ENCODE results near the gene TMC8.

TMC8 gene

GRCh38 chr17:78125138-78125913 is 5.2 kb upstream of the TMC8 start:
- no peak for DNase-seq (ENCODE audit: extremely low spot score)
- ChIA-PET POLR2A (no interaction called here), CTCF (interaction anchor here (1.0 to 3.4 kb wide), 7 partner anchors 9 to 126 kb away, joined by 3 to 16 read pairs (median 5); no protein-coding TSS in a partner anchor)
- no peak for TF ChIP-seq CTCF (IDR thresholded peaks at IDR 0.05; ENCODE audit: control extremely low read depth, extremely low read depth, low read depth, missing control alignments)

- ChIA-PET POLR2A (interaction anchor here (0.6 to 1.0 kb wide), 3 partner anchors 45 to 592 kb away, joined by 3 read pairs; no protein-coding TSS in a partner anchor), CTCF (interaction anchor here (1.0 to 3.4 kb wide), 7 partner anchors 11 to 125 kb away, joined by 3 to 16 read pairs (median 4); no protein-coding TSS in a partner anchor)
- no peak for DNase-seq (ENCODE audit: extremely low spot score)
- TF ChIP-seq CTCF (IDR thresholded peaks at IDR 0.05; ENCODE audit: control extremely low read depth, extremely low read depth, low read depth, missing control alignments) = no peak
Observed at GRCh38 chr17:78125976-78126894, 4.3 kb upstream of the TMC8 start.

- ChIA-PET CTCF (interaction anchor here (1.0 to 3.4 kb wide), 4 partner anchors 10 to 57 kb away, joined by 3 to 16 read pairs (median 4); no protein-coding TSS in a partner anchor), POLR2A (interaction anchor here (0.6 to 1.0 kb wide), 3 partner anchors 44 to 591 kb away, joined by 3 read pairs; no protein-coding TSS in a partner anchor)
- no peak for DNase-seq (ENCODE audit: extremely low spot score)
- TF ChIP-seq CTCF (IDR thresholded peaks at IDR 0.05; ENCODE audit: control extremely low read depth, extremely low read depth, low read depth, missing control alignments) = no peak
Observed at GRCh38 chr17:78126895-78127238, 3.7 kb upstream of the TMC8 start.

- peak; percentile 70 for DNase-seq (ENCODE audit: extremely low spot score)
- CTCF ChIA-PET = interaction anchor here (0.7 to 3.4 kb wide), 6 partner anchors 9 to 56 kb away, joined by 3 to 16 read pairs (median 5); no protein-coding TSS in a partner anchor
- TF ChIP-seq CTCF (IDR thresholded peaks at IDR 0.05; ENCODE audit: control extremely low read depth, extremely low read depth, low read depth, missing control alignments) = no peak
- POLR2A ChIA-PET = interaction anchor here (0.6 to 1.5 kb wide), 4 partner anchors 44 to 591 kb away, joined by 3 to 4 read pairs (median 3); no protein-coding TSS in a partner anchor
Observed at GRCh38 chr17:78127239-78127887, 3.2 kb upstream of the TMC8 start.

GRCh38 chr17:78127888-78128550 is 2.6 kb upstream of the TMC8 start:
- TF ChIP-seq CTCF (IDR thresholded peaks at IDR 0.05; ENCODE audit: control extremely low read depth, extremely low read depth, low read depth, missing control alignments) = no peak
- CTCF ChIA-PET = interaction anchor here (0.6 to 1.9 kb wide), 6 partner anchors 8 to 49 kb away, joined by 3 to 10 read pairs (median 4); no protein-coding TSS in a partner anchor
- no peak for DNase-seq (ENCODE audit: extremely low spot score)
- POLR2A ChIA-PET = interaction anchor here (0.8 to 1.5 kb wide), 2 partner anchors 19 to 48 kb away, joined by 3 to 4 read pairs; no protein-coding TSS in a partner anchor
